ENCODE results near the gene NPPB. TPM values are rescaled to one million over a fixed set of nuclear protein-coding genes. Genes with fewer than 3 reads are reported as not detected.

The NPPB gene
- total and polyA plus RNA-seq, 8 donors: 1.0 to 12.8 (median 2.7) TPM; not detected in 4

GRCh38 chr1:11837767-11838348, 20.9 kb downstream of the NPPB start:
- H3K27me3 ChIP-seq: no peaks in the 10 kb centered on the region
- no peak overlapping the region for H3K4me3 ChIP-seq
- peaks cover 87 to 100% (median 99%) of the 10 kb centered on the region in 4 donors for H3K36me3 ChIP-seq
- 86 to 91% (median 89%) methylated on average over 9 to 11 of the region's 11 CpGs for WGBS, 5 donors
- intact Hi-C loops (cut with DNase I; ENCODE audit: low total_unique reads): loop anchor here (5.0 to 10.0 kb wide), 2 partner anchors 54 to 127 kb away; no protein-coding TSS in a partner anchor
- TF ChIP-seq POLR2A (IDR thresholded peaks at IDR 0.05): no peak
- no peak for TF ChIP-seq POLR2AphosphoS5 (IDR thresholded peaks at IDR 0.05)
- no peak for TF ChIP-seq EP300 (IDR thresholded peaks at IDR 0.05)
- TF ChIP-seq CTCF (IDR thresholded peaks at IDR 0.05): no peak
- no peak for DNase-seq
- no peaks in the 10 kb centered on the region for H3K9me3 ChIP-seq
- no peak overlapping the region for H3K27ac ChIP-seq
- peaks cover 0 to 20% (median 0%) of the 10 kb centered on the region in 4 donors for H3K4me1 ChIP-seq

DNA sequence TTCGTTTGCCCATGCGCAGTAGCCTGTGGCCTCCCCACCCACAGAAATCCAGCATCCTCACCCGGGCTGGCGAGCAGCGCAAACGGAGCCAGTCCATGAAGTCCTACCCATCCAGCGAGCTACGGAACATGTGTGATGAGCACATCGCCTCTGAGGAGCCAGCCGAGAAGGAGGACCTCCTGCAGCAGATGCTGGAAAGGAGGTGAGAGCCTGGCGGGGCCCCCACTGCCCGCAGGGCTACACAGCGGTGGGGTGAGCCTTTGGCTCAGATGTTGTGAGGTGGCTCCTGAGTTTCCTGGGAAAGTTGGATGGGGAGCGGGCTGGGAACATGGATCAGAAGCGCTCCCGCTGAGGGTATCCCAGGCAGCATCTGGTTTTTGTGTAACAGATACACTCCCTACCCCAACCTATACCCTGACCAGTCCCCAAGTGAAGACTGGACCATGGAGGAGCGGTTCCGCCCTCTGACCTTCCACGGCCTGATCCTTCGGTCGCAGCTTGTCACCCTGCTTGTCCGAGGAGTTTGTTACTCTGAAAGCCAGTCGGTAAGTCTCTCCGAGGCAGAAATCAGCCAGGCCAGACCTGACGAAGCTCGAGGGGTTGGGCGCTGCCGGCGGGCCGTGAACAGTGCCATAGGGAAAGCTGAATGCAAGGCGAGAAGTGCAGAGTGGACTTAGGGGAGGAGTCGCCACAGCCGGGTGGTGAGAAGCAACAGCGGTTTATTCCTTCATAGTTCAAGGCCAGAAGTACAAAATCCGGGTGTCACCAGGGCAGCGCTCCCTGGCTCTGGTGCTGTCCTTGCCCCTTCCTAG, 21.6 kb downstream of the NPPB start:
- Histone ChIP-seq H3K9me3 (no peaks in the 10 kb centered on the region), H3K4me3 (no peak overlapping the region), H3K36me3 (peaks cover 88 to 100% (median 99%) of the 10 kb centered on the region in 4 donors), H3K4me1 (peaks cover 0 to 13% (median 0%) of the 10 kb centered on the region in 4 donors), H3K27ac (no peak overlapping the region), H3K27me3 (no peaks in the 10 kb centered on the region)
- TF ChIP-seq POLR2A (IDR thresholded peaks at IDR 0.05) (no peak), EP300 (IDR thresholded peaks at IDR 0.05) (no peak), POLR2AphosphoS5 (IDR thresholded peaks at IDR 0.05) (no peak), CTCF (IDR thresholded peaks at IDR 0.05) (no peak)
- DNase-seq: no peak
- 86 to 90% (median 90%) methylated on average over 28 to 36 of the region's 36 CpGs for WGBS, 5 donors
- intact Hi-C loops (cut with DNase I; ENCODE audit: low total_unique reads): loop anchor here (5.0 to 10.0 kb wide), 2 partner anchors 55 to 128 kb away; no protein-coding TSS in a partner anchor

- no peak for DNase-seq
- WGBS, 5 donors: 91 to 96% (median 94%) methylated on average over 27 to 28 of the region's 28 CpGs
- peaks cover 81 to 100% (median 99%) of the 10 kb centered on the region in 4 donors for H3K36me3 ChIP-seq
Measured at GRCh38 chr1:11835441-11836225, 23.1 kb downstream of the NPPB start.

More at GRCh38 chr1:11835441-11836225, 23.1 kb downstream of the NPPB start:
- Histone ChIP-seq H3K27me3 (no peaks in the 10 kb centered on the region), H3K4me1 (peaks cover 0 to 6% (median 0%) of the 10 kb centered on the region in 4 donors), H3K27ac (no peak overlapping the region), H3K9me3 (no peaks in the 10 kb centered on the region), H3K4me3 (no peak overlapping the region)
- intact Hi-C loops (cut with DNase I; ENCODE audit: low total_unique reads): loop anchor here (5.0 to 10.0 kb wide), 2 partner anchors 57 to 129 kb away; no protein-coding TSS in a partner anchor
- TF ChIP-seq POLR2AphosphoS5 (IDR thresholded peaks at IDR 0.05) (no peak), POLR2A (IDR thresholded peaks at IDR 0.05) (no peak), EP300 (IDR thresholded peaks at IDR 0.05) (no peak), CTCF (IDR thresholded peaks at IDR 0.05) (no peak)

All from stomach (tissue), 9 donors.